ENCODE data around the gene PPM1A.

- TF ChIP-seq CTCF (tag by site-specific recombination; IDR thresholded peaks at IDR 0.05) (no peak), ATF2 (tag by site-specific recombination; IDR thresholded peaks at IDR 0.05; ENCODE audit: low read depth) (no peak), ZNF26 (tag by site-specific recombination; IDR thresholded peaks at IDR 0.05) (no peak), YY1 (tag by site-specific recombination; IDR thresholded peaks at IDR 0.05) (no peak), ZNF623 (tag by site-specific recombination; IDR thresholded peaks at IDR 0.05) (no peak), PBX3 (CRISPR knock-in tag; IDR thresholded peaks at IDR 0.05) (no peak), MZF1 (tag by site-specific recombination; IDR thresholded peaks at IDR 0.05; ENCODE audit: borderline replicate concordance) (no peak), RBAK (tag by site-specific recombination; IDR thresholded peaks at IDR 0.05) (no peak)
These were observed 10.1 kb upstream of the PPM1A start for GRCh38 chr14:60238955-60239354.

Data from HEK293 (cell line).